Fibroblast of skin of abdomen (primary cell): ENCODE measurements around the gene OCRL.

ENCODE experiments used
- DNase-seq: peaks from one replicate; pipeline ENCODE4 v3.0.0-alpha.2; 2013

OCRL gene

GRCh38 chrX:129636175-129636681, 96.2 kb downstream of the OCRL start:
- DNase-seq, result no peak

- peak; percentile 47 for DNase-seq
These were observed 97.4 kb downstream of the OCRL start for GRCh38 chrX:129637217-129638109.

- DNase-seq, result no peak
These were observed 98.9 kb downstream of the OCRL start for GRCh38 chrX:129638917-129639316.

- DNase-seq, result no peak
These were observed 100.7 kb downstream of the OCRL start for GRCh38 chrX:129640737-129641136.

GRCh38 chrX:129641469-129641868, 101.4 kb downstream of the OCRL start:
- no peak for DNase-seq

- DNase-seq, result no peak
These were observed 101.9 kb downstream of the OCRL start for GRCh38 chrX:129641941-129642340.
